ENCODE results near the gene MARF1. TPM values are rescaled to one million over a fixed set of nuclear protein-coding genes. Genes with fewer than 3 reads are reported as not detected.

MARF1 gene
- total RNA-seq, 1 experiment from 2014 or later: 4.8 TPM

Other genes starting within 250 kb of the MARF1 start
- not detected in 2 replicates for gene MPV17L, start 247.4 kb downstream of the MARF1 start, total RNA-seq (2014; rRNA removed; shearing (Covaris generic))
- gene BMERB1, start 208.6 kb downstream of the MARF1 start, total RNA-seq (2014; rRNA removed; shearing (Covaris generic)): 12.5 and 16.4 TPM in 2 replicates
- 19.7 and 20.4 TPM in 2 replicates for gene NDE1, start 7.1 kb upstream of the MARF1 start, total RNA-seq (2014; rRNA removed; shearing (Covaris generic))
- not detected in 2 replicates for gene MYH11, start 213.9 kb upstream of the MARF1 start, total RNA-seq (2014; rRNA removed; shearing (Covaris generic))
- gene CEP20, start 245.4 kb upstream of the MARF1 start, total RNA-seq (2014; rRNA removed; shearing (Covaris generic)): 87.2 and 108 TPM in 2 replicates

Measured in H4 (cell line).